Amniotic epithelial cell (primary cell): Measurements from ENCODE around the gene GAPDHS.
A peak's percentile ranks its signal among the peaks of the same experiment; 100 is the strongest.

Experiments
- DNase-seq: peaks from one replicate; pipeline ENCODE4 v3.0.0-alpha.2; 2010; ENCODE audit warnings: low read depth

Gene GAPDHS

DNA sequence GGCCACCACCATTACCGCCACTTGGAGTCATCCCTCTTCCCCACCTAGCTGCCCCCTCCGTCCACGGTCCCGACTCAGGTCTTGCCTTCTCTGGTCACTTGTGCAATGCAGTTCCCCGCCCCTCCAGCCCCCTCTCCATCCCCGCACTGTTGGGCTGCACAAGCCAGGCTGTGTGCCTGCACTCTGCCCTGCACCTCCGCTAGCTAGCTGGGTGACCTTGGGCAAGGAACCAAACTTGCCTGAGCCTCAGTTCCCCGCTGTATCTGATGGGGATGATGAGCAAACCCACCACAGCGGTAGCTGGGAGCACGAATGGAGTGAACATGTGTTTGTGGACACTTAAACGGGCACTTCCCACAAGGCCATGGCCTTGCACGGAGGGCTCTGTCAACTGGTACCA lies 6.6 kb downstream of the GAPDHS start:
- no peak for DNase-seq

DNA sequence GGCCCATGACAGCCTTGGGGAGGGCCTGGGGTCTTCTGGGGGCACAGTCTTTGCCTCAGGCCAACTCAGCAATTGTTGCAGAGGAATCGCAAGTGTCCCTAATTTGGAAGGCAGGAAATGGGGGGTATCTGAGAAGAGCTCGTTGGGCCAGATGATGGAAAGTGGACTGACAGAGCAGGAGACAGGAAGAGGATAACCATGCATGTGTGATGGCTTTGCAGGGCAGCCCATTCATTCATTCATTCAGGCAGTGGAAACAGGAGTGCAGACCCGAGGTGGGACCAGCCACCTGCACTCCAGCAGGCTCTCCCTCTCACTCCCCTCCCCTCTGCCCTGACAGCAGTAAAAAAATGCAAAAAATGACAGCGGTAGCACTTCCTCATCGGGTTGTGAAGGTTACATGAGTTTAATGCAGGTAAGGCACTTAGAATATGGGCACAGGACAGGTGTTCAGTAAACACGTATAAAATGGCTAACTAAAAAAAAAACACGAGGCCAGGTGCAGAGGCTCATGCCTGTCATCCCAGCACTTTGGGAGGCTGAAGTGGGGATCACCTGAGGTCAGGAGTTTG lies 7.2 kb downstream of the GAPDHS start:
- DNase-seq: no peak

DNA sequence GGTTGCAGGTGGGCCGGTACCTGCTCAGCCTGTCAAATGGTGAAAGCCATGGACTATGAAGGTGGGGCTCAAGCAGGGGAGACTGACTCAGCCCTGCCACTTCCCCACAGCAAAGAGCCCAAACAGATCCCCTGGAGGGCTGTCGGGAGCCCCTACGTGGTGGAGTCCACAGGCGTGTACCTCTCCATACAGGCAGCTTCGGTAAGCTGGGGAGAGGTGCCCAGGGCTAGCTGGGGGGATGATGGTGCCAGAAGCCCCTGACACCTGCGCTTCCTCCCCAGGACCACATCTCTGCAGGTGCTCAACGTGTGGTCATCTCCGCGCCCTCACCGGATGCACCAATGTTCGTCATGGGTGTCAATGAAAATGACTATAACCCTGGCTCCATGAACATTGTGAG lies 9.0 kb downstream of the GAPDHS start:
- no peak for DNase-seq

DNA sequence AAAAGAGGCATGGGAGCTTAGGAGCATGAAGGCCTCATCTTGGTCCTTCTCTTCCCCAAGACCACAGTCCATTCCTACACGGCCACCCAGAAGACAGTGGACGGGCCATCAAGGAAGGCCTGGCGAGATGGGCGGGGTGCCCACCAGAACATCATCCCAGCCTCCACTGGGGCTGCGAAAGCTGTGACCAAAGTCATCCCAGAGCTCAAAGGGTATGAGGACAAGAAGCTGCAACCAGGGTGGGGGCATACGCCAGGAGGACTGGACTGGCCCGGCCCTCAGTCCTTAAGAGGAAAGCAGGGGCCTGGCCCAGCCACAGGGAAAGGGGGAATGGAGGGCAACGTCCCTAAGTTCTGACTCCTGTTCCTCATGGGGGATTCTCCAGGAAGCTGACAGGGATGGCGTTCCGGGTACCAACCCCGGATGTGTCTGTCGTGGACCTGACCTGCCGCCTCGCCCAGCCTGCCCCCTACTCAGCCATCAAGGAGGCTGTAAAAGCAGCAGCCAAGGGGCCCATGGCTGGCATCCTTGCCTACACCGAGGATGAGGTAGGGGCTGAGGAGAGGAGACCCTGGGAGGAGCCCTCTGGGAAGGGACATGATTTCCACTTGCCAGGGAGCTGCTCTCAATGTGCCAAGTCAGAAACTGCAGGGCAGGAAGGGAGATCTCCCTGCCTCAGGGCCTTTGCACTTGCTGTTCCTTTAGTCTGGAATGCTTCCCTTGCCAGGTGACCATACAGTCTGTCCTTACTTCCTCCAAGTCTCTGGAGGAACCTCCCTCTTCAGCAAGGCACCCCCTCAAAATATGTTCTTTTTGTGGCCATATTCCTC lies 10.2 kb downstream of the GAPDHS start:
- DNase-seq: no peak

DNA sequence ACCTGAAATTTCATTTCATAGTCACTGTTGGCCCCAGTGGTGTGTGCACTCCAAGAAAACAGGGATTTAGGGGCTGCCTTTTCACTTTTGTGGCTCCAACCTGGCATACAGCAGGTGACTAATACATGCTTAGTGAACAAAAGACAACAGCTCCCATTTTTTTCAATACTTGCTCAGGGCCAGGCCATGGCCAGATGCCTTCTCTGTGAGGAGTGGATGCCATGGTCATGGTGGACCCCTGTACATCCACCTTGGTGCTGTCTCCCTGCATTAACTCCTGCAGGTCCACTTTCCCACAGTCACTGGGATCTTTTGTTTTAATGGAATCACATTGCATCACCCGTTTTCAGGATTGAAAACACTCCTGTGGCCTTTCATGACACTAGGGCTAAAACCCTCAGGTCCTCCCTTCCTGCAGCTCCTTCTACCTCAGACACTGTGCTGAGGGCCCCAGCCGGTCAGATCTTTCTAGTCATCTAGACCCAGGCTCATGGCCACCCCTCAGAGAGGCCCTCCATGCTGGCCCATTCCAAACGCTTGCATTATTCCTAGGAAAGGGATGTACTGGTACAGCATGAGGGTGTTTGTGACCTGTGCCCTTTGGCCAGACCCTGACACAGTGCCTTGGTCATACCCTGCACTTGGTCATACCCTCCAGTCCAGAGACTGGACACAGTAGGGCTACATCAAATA lies 11.0 kb downstream of the GAPDHS start:
- DNase-seq: no peak

DNA sequence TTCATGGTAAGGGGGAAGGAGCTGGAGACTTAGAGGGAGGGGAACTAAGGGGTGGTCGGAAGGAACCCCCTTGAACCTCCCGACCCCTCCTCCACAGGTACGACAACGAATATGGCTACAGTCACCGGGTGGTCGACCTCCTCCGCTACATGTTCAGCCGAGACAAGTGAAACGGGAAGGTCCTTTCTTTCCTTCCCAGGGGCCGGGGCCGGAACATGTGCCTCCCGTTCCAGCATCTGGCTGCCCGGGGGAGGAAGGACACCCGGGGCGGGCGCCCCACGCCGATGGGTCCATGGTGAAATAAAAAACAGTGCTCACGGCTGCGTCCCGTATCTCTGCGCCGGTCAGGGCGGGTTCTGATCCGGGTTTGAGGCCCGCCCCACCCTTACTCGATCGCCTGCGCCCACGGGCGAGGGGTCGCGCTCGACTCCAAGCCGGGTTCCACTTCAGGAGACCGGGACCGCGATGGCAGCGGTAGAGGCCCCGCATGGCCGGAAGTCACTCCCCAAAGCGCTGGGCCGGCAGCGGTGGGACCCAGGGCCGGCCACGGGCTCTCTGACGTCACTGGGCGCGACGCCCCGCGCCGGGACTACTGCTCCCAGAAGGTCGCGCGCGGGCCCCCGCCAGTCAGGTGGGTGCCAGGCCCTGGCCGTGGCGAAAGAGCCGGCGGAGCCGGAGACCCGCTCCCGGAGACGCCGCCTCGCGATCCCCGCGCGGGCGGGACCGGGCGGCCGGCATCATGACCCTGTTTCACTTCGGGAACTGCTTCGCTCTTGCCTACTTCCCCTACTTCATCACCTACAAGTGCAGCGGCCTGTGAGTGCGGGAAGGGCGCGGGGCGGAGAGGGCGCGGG lies 12.0 kb downstream of the GAPDHS start, which contains the start of gene TMEM147:
Gene TMEM147 (plus strand): TSS at position 626 of the 854 bp plus-strand sequence. CDS start 114 bp downstream, at position 740.
- peak; percentile 82 for DNase-seq

DNA sequence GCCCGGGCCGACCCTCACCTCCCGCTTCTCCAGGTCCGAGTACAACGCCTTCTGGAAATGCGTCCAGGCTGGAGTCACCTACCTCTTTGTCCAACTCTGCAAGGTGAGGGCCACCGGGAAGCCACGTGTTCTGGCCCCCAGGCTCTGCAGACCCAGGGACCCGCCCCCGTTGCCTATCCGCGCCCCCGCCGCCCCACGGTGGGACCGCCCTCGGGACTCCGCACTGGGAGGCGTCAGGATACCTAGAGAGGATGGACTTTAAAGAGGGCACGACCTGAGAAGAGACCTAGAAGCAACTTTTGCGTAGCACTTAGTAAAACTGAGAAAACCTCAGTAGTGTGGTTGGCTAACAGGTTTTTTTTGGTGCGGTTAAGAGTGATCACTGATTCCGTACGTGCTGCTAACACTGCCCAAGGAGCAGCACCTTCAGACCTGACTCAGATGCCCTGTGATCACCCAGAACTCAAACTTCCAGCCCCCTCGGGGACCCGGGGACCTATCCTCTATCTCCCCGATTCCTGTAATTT lies 12.7 kb downstream of the GAPDHS start:
- peak; percentile 12 for DNase-seq

DNA sequence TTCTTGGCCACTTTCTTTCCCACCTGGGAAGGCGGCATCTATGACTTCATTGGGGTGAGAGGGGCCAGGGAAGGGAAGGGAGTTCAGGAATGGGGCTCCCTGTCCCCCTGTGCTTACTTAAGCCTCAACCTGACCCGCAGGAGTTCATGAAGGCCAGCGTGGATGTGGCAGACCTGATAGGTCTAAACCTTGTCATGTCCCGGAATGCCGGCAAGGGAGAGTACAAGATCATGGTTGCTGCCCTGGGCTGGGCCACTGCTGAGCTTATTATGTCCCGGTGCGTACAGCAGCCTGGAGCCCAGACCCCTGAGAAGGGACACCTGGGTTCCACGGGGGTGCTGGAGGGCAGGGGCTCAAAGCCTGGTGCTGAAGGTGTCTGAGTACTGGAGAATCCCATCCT lies 13.3 kb downstream of the GAPDHS start:
- DNase-seq: no peak

DNA sequence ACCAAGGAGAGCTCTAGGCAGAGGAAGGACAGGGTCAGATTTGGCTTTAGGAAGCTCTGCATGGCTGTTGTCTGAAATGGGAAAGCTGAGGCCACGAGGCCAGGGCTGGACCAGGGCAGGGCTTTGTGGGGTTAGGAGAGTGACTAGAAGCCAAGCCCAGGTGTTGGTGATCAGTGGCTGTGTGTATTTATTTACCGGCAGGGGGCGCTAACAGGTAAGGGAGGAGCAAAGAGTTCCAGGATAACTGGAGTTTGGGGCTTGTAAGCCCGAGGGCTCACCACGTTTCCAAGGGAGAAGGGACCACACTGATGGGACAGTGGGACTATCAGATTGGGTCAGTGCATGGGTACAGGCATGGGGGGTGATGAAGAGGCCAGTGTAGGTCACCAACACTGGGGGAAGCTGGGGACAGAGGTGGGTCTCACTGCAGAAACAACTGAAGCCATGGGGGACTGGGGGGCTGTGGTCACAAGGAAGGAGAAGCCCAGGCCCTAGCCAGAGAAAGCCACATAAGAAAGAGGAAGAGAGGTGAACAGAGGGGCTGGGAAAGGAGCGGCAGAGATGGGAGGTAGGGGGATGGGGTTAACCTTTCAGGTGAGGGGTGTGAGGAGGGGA lies 16.0 kb downstream of the GAPDHS start:
- peak; percentile 44 for DNase-seq

DNA sequence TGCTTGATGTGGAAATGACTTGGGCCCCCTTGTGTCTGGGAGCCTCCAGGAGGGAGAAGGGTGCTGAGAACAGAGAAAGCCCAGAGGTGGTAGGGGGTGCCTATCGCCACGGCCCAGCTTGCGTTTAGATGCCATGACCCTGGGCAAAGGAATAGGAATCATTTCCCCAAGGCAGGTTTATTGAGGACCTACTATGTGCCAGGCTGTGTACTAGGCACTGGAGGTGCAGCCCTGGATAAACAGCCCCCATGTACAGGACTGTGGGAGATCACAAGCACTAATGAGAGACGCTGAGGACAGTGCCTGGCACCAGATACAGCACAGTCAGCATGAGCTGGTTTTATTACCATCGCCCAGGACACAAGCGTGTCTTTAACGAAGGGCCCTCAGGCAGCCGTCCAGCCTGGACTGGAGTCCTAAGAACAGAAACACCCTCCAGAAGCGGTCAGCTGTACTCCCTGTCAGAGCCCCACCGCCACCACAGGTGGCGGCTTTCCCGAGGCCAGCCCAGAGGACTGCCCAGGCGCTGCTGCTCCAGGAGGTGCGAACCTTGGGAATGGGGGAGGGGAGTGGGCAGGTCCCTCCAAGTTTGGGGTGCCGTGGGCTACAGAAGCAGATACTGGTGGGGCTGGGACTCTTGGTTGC lies 16.7 kb downstream of the GAPDHS start:
- no peak for DNase-seq

DNA sequence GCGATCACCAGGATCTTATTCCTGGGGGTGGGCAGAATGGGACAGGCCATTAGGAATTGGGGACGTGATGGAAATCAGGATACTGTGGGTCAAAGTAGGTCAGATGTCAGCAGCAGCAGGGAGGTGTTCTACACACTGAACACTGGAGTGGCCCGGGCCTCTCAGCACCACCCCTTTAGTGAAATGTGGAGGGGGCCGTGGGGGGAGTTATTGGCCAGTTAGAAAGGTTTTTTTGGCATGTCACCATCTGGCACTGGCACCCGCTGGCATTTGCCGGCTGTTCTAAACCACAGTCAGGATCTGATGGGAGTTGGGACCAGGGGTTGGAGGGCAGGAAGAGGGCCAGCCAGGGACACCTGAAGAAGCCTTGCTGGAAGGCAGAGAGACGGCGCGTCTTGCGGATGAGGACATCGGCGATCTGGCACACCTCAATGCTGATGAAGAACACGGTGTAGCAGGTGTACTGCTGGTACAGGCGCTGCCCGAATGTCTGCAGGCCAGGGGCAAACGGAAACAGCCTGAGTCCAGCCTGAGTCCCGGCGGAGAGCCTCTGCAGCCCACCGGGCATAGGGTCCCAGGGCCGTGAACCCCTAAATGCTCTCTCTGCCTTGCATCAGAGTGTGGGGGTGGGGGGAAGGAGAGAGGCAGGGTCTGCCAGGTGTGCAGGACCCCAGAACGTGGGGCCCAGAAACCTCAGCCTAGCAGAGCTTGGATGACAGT lies 18.0 kb downstream of the GAPDHS start:
- no peak for DNase-seq

DNA sequence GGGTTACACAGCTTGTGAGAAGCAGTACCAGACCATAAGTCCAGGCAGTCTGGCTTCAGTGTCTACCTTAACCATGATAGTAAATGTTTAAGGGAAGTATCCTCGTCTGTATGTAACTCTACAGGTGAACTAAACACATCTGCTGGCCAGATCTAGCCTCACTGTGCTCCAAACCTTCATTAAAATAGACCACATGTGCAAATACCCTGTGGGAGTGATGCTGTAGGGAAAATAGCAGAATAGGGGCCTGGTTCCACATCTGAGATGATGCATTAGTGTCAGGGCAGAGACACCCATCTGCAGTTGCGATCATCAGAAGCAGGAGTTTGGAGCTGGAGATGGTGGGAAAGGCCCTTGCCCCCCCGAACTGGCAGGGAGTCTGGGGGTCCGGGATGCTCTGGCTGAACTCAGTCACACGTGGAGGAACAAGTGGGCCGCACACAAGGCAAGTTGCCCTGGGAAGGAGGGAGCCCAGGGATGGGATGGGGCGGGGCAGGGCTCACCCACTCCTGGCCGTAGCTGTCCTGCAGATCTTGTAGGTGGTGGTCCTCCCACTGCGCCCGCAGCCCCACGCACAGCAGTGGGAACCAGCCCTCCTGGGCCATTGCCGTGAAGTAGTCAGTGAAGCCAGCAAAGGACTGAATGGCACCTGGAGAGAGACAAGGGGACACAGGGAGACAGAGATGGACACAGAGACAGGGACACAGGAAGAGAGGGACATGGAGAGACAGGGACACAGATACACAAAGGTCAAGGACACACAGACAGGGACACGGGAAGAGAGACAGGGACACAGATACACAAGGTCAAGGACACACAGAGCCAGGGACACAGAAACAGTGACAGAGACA lies 19.5 kb downstream of the GAPDHS start:
- no peak for DNase-seq

DNA sequence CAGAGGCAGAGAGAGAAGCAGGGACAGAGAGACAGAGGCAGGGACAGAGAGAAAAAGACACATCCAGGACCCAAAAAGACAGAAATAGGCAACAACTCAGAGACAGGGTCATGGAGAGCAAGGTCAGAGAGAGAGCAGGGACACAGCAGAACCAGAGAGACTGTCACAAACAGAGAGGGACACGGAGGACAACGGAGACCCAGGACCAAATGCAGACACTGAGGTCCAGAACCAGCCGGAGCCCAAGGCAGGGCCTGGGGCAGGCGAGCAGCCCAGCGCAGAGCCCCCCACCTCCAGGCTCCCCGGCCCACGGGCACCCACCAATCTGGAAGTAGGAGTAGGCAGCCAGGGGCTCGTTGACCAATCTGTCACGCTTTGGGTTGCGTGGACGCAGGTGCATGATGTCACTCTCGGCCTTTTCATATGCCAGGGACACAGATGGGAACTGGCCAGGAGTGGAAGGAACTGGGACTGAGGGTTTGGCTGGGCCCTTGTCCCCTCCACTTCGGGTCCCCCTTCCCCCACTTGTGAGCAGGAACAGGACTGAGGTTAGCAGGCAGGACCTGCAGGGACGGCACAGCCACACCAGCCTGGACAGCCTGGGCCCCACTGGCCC lies 20.2 kb downstream of the GAPDHS start:
- no peak for DNase-seq

DNA sequence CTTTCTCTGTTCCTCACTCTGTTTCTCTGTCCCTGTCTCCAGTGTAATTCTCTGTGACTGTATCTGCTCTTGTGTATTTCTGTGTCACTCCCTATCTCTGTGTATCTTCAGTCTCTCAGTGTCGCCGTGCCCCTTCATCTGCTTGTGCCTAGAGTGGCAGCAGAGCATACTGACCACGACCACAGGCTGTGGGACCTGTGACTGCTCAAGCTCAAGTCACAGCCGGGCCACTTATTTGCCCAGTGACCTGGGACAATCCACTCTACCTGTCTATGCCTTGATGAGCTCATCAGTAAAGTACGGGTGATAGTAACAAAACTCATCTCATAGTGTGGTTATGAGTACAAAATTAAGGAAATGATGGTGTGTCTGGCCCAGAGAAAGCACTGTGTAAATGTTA lies 20.8 kb downstream of the GAPDHS start:
- no peak for DNase-seq

DNA sequence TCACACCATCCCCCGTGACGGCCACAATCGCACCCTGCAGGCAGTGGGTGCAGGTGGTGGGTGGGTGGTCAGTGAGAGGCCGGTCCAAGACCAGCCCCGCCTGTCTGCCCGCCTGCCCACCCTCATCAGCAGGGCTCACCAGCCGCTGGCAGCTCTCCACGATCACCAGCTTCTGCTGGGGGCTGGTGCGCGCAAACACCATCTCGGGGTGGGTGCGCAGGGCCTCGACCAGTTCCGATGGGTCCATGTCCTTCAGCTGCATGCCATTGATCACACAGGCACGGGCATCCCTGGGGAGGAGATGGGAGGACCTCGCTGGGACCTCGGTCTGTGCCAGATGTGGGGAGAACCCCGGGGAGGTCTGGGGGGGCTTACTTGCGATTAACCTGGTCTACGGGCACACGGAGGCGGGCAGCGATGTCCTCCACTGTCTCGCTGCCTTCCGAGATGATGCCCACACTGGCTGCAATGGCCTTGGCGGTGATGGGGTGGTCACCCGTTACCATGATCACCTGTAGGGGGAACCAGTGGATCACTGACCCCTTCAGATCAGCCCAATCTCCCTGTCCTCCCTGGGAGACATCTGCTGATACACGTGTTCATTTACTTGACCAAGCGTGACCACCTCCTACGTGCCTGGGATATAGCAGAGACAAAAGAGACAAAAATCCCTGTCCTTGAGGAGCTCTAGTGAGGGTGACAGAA lies 22.2 kb downstream of the GAPDHS start:
- DNase-seq: peak; percentile 29

DNA sequence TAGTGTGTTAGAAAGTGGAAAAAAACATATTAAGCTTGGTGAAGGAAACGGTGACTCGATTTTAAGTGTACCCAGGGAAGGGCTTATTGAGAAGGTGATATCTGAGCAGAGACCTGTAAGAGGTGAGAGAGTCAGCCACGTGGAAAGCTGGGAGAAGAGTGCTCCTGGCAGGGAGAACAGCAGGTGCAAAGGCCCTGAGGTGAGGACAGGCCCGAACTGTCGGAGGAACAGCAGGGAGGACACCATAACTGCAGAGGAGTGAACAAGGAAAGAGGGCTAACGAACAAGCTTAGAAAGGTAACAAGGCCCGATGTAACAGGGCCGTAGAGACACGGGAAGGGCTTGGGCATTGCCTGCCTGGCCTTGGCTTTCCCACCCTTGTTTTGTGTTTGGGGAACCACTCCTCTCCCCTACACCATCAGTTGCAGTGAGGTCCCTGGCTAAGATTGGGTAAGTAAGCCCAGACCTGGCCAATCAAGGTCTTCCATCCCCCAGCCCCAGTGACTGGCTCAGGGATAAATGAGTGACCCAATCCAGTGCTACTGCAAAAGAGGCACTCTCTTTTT lies 22.9 kb downstream of the GAPDHS start:
- no peak for DNase-seq

DNA sequence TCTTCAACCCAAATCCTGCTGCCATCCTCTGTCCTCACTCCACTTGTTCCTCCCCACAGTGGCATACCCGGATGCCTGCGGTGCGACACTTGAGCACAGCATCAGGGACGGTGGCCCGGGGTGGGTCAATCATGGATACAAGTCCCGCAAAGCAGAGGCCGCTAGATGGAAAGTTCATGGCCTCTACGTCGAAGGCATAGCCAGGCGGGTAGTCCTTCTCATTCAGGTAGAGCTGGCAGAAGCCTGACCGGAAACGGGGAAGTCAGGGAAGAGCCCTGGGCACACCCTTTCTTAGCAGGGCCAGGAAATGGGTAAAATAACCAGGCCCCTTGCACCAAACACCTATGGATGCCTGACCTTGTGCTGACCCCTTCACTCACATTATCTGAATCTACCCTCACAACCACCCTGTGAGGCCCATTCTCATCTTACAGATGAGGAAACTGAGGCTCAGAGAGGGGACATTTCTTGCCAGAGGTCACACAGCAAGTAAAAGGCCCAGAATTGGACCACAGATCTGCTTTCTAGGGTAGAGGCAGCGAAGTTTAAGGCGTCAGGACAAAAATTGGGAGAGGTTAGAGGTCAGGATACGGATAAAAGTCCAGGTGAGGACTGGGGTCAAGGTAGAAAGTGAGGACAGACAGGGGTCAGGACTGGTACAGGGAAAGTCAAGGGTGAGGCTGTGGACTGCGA lies 23.7 kb downstream of the GAPDHS start:
- DNase-seq: no peak
